DND-41 (cell line): ENCODE measurements around the gene MVD.

Source experiments
- ATAC-seq: fragments of 200-7000 bp; cut with Tn5 transposase; 3 replicates; pipeline ENCODE4 v1.9.1; 2021; ENCODE audit warnings: low read depth; ENCODE audit not compliant: insufficient read depth
- DNase-seq: peaks from one replicate; pipeline ENCODE4 v3.0.0-alpha.2; 2020
- H2AFZ ChIP-seq: 2 replicates; pipeline ENCODE4 v1.6.0; 2012; ENCODE audit warnings: low read depth, low read length
- H3K27ac ChIP-seq: 2 replicates; pipeline ENCODE4 v1.5.1; 2012; ENCODE audit warnings: low read length, inconsistent platforms
- H3K27me3 ChIP-seq: fragments of 200-600 bp; sonication (generic); 2 replicates; pipeline ENCODE4 v1.6.0; 2012; ENCODE audit warnings: low read length, mild to moderate bottlenecking, inconsistent platforms; ENCODE audit not compliant: insufficient read depth, poor library complexity
- H3K36me3 ChIP-seq: 2 replicates; pipeline ENCODE4 v1.5.1; 2012; ENCODE audit warnings: low read length, inconsistent platforms; ENCODE audit not compliant: insufficient read depth
- H3K4me1 ChIP-seq: 2 replicates; pipeline ENCODE4 v1.5.1; 2012; ENCODE audit warnings: mild to moderate bottlenecking, low read length; ENCODE audit not compliant: insufficient read depth
- H3K4me2 ChIP-seq: 2 replicates; pipeline ENCODE4 v1.6.0; 2012; ENCODE audit warnings: mild to moderate bottlenecking, moderate library complexity, low read length, inconsistent platforms; ENCODE audit not compliant: insufficient read depth
- H3K4me3 ChIP-seq, 2 experiments: fragments of 200-600 bp in 1 of 2; shearing (Covaris generic) in 1 of 2; 2 replicates each; pipeline ENCODE4 v1.5.1; 2012 to 2016; ENCODE audit warnings: inconsistent platforms in 2 of 2, low read length in 2 of 2, mild to moderate bottlenecking in 2 of 2, low read depth in 1 of 2, moderate library complexity in 1 of 2
- H3K79me2 ChIP-seq: 2 replicates; pipeline ENCODE4 v1.6.0; 2012; ENCODE audit warnings: low read length, inconsistent platforms; ENCODE audit not compliant: insufficient read depth
- H3K9ac ChIP-seq: 2 replicates; pipeline ENCODE4 v1.6.0; 2012; ENCODE audit warnings: low read depth, mild to moderate bottlenecking, inconsistent platforms, low read length, moderate library complexity
- H3K9me3 ChIP-seq: 2 replicates; pipeline ENCODE4 v1.5.1; 2012; ENCODE audit warnings: low read length, moderate library complexity, mild to moderate bottlenecking, inconsistent platforms; ENCODE audit not compliant: insufficient read depth, severe bottlenecking
- H4K20me1 ChIP-seq: 2 replicates; pipeline ENCODE4 v1.6.0; 2012; ENCODE audit warnings: low read length; ENCODE audit not compliant: insufficient read depth
- EZH2 ChIP-seq: IDR thresholded peaks from 3 replicates; pipeline ENCODE4 v1.6.1; 2012; ENCODE audit warnings: borderline replicate concordance, low read depth, mild to moderate bottlenecking, moderate library complexity, low read length, inconsistent platforms; ENCODE audit not compliant: severe bottlenecking
- TF ChIP-seq, protein P1 (sequence below): IDR thresholded peaks from 2 replicates; pipeline ENCODE4 v1.5.1; 2012; ENCODE audit warnings: borderline replicate concordance, low read length, moderate library complexity, mild to moderate bottlenecking; ENCODE audit not compliant: poor library complexity, severe bottlenecking; ENCODE audit errors: extremely low read depth

Gene MVD

DNA sequence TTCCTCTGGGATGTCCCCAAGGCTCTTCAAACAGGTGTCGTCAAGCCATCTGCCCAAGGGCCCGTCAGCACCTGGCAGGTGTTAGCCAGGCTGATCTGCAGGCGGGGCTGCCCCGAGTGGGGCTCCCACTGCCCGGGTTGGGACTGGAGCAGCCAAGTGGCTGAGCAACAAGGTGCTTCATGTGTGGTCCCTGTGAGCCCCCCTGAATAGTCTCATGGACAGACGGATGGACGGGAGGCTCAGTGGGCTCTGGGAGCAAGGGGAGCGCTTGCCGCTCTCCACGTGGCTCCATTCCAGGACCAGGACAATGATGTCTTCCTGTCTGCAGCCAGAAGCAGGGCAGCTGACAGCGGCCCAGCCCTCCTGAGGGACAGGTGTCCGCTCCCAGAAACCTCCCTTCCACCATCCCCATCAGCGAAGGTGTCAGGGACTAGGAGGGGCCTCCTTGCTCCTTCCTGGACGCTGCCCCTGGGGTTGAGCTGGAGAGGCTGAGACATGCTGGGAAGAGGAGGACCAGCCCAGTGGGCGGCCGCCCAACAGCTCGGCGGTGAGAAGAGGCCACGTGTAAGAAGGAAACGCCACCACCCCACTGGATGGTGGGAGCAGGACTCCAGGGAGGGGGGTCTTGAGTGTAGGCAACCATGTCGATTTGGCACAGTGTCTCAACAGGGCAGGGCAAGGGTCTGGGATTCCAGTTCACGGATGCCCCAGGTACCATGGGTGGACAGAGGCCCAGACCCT is 13.8 kb upstream of the MVD start:
- no peak for DNase-seq
- Histone ChIP-seq H3K4me3 (no peak overlapping the region), H2AFZ (no peak overlapping the region), H3K9ac (no peak overlapping the region), H3K79me2 (no peaks in the 10 kb centered on the region), H3K9me3 (no peaks in the 10 kb centered on the region), H3K4me1 (no peaks in the 10 kb centered on the region), H3K27me3 (no peaks in the 10 kb centered on the region), H3K4me2 (no peak overlapping the region), H3K36me3 (no peaks in the 10 kb centered on the region), H4K20me1 (0 out of 2 replicates have a peak, but pooled peaks cover 7% of the 10 kb centered on the region), H3K27ac (no peak overlapping the region)
- no peak for TF ChIP-seq EZH2
- TF ChIP-seq, protein P1, sequence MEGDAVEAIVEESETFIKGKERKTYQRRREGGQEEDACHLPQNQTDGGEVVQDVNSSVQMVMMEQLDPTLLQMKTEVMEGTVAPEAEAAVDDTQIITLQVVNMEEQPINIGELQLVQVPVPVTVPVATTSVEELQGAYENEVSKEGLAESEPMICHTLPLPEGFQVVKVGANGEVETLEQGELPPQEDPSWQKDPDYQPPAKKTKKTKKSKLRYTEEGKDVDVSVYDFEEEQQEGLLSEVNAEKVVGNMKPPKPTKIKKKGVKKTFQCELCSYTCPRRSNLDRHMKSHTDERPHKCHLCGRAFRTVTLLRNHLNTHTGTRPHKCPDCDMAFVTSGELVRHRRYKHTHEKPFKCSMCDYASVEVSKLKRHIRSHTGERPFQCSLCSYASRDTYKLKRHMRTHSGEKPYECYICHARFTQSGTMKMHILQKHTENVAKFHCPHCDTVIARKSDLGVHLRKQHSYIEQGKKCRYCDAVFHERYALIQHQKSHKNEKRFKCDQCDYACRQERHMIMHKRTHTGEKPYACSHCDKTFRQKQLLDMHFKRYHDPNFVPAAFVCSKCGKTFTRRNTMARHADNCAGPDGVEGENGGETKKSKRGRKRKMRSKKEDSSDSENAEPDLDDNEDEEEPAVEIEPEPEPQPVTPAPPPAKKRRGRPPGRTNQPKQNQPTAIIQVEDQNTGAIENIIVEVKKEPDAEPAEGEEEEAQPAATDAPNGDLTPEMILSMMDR = no peak
- ATAC-seq = no peak

DNA sequence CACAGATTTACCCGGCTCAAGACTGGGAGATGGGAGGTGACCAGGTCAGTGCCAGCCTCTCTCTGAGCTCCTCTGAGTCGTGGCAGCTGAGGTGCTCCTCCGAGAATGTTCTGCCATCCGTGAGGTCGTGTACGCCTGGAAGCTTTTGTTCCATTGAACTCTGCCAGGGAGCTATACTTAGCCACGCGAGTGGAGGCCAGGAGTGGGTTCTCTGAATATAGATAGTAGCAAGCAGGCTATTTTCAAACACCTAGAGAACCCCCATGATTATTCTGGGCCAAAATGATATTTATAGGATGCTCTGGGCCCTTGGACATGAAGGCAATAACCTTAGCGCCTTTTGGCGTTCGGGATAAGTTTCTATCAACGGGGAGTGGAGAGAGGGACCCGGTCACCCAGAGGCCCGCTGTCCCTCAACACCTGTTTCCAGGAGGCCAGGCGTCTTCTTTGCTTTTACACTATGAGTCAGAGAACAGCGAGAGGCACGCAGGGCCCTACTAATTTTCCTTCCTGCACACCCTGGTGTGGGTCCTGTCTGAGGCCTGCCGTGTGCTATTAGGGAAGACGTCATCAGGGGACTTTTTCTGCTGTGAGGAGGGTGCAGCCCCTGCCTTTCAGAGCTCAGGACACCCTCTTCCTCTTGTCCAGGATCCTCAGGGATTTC is 11.0 kb upstream of the MVD start:
- ATAC-seq = no peak
- Histone ChIP-seq H3K9ac (no peak overlapping the region), H2AFZ (no peak overlapping the region), H3K79me2 (no peaks in the 10 kb centered on the region), H3K4me2 (no peak overlapping the region), H3K27ac (no peak overlapping the region), H3K9me3 (no peaks in the 10 kb centered on the region), H3K36me3 (no peaks in the 10 kb centered on the region), H4K20me1 (0 out of 2 replicates have a peak, but pooled peaks cover 10% of the 10 kb centered on the region), H3K4me1 (no peaks in the 10 kb centered on the region), H3K27me3 (no peaks in the 10 kb centered on the region), H3K4me3 (no peak overlapping the region)
- TF ChIP-seq EZH2 = no peak
- TF ChIP-seq, protein P1 = no peak
- no peak for DNase-seq

DNA sequence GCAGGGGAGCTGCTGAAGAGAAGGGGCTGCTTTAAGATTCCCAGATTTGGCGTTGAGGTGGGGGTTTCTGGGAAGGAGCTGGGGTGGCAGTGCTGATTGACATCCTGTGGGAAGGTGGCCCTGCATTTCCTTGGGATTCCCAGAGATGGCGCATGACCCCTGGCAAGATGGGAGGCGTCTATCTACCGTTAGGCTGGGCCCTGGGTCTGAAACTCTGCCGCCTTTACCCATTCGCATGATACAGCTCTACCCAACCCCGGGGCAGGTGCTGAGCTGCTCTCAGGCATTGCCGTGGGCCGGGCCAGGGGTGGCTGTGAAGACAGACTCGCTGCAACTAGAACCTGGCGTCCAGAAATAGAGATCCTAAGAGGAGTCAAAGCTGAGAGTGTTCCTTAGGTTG is 9.9 kb upstream of the MVD start:
- Histone ChIP-seq H3K36me3 (no peaks in the 10 kb centered on the region), H2AFZ (no peak overlapping the region), H3K27ac (no peak overlapping the region), H3K27me3 (no peaks in the 10 kb centered on the region), H3K4me1 (no peaks in the 10 kb centered on the region), H3K4me3 (no peak overlapping the region), H3K4me2 (no peak overlapping the region), H3K9me3 (no peaks in the 10 kb centered on the region), H3K9ac (no peak overlapping the region), H4K20me1 (0 out of 2 replicates have a peak, but pooled peaks cover 3% of the 10 kb centered on the region), H3K79me2 (no peaks in the 10 kb centered on the region)
- no peak for TF ChIP-seq EZH2
- TF ChIP-seq, protein P1 = no peak
- no peak for DNase-seq
- no peak for ATAC-seq
